H1 (cell line): ENCODE results near the gene SLC25A21. TPM values are rescaled to one million over a fixed set of nuclear protein-coding genes. Genes with fewer than 3 reads are reported as not detected.

ENCODE experiments used
- CTCF ChIA-PET: fragments of 300-600 bp; sonication (Branson Sonifier 250); formaldehyde crosslinking; loops from one replicate; lab custom pipeline; 2021; ENCODE audit not compliant: partially characterized antibody; lab: Charles Lee
- POLR2A ChIA-PET: fragments of 300-600 bp; sonication (Branson Sonifier 250); formaldehyde crosslinking; loops from one replicate; lab custom pipeline; 2021; ENCODE audit warnings: inconsistent platforms; ENCODE audit not compliant: partially characterized antibody; lab: Charles Lee
- DNase-seq, 2 experiments: peaks; one replicate each; pipeline versions ENCODE4 v3.0.0 to v3.0.0-alpha.2; 2010 to 2022; ENCODE audit warnings: low spot score in 2 of 2, low read depth in 1 of 2, mixed read lengths in 1 of 2
- FAIRE-seq: peaks from 2 replicates; lab custom pipeline; 2011; peaks lifted over from hg19 to GRCh38; lab: Jason Lieb, UNC
- H2AFZ ChIP-seq: 2 replicates; pipeline ENCODE4 v1.8.1; 2012; ENCODE audit warnings: low read length, inconsistent platforms
- H2AK5ac ChIP-seq: 2 replicates; pipeline ENCODE4 v1.6.1; 2013; ENCODE audit warnings: low read depth, low read length
- H2BK120ac ChIP-seq: replicated peaks from 2 replicates; pipeline ENCODE3; 2013; ENCODE audit warnings: low read depth, low read length, inconsistent platforms
- H2BK12ac ChIP-seq: 2 replicates; pipeline ENCODE4 v1.6.1; 2013; ENCODE audit warnings: low read depth, low read length
- H2BK15ac ChIP-seq: 2 replicates; pipeline ENCODE4 v1.6.1; 2013; ENCODE audit warnings: low read length
- H2BK20ac ChIP-seq: 2 replicates; pipeline ENCODE4 v1.6.1; 2013; ENCODE audit warnings: low read length
- H2BK5ac ChIP-seq: 2 replicates; pipeline ENCODE4 v1.6.1; 2013; ENCODE audit warnings: low read depth, low read length
- H3K14ac ChIP-seq: 2 replicates; pipeline ENCODE4 v1.6.1; 2013; ENCODE audit warnings: inconsistent platforms; ENCODE audit not compliant: insufficient read length
- H3K18ac ChIP-seq: 2 replicates; pipeline ENCODE4 v1.6.1; 2013; ENCODE audit warnings: low read length; ENCODE audit errors: extremely low read depth
- H3K23ac ChIP-seq: 2 replicates; pipeline ENCODE4 v1.6.1; 2013; ENCODE audit warnings: inconsistent platforms; ENCODE audit not compliant: insufficient read length
- H3K23me2 ChIP-seq: 2 replicates; pipeline ENCODE4 v1.6.1; 2013; ENCODE audit warnings: low read depth, low read length
- H3K27ac ChIP-seq: 2 replicates; pipeline ENCODE4 v1.6.1; 2011; ENCODE audit warnings: low read depth, low read length, inconsistent platforms
- H3K27me3 ChIP-seq, 4 experiments: replicated peaks in 1 of 4; 1 replicate in 1 of 4; 2 replicates in 3 of 4; pipeline versions ENCODE4 v1.6.1 to v1.8.1; 2011 to 2013; ENCODE audit warnings: low read length in 3 of 4, mild to moderate bottlenecking in 3 of 4, inconsistent platforms in 2 of 4, mixed read lengths in 2 of 4, moderate library complexity in 1 of 4; ENCODE audit not compliant: control insufficient read depth in 3 of 4, insufficient read depth in 3 of 4; ENCODE audit errors: extremely low read depth in 1 of 4
- H3K36me3 ChIP-seq, 4 experiments: 2 replicates each; pipeline versions ENCODE4 v1.6.1 to v1.8.1; 2011 to 2013; ENCODE audit warnings: mild to moderate bottlenecking in 4 of 4, low read length in 3 of 4, moderate library complexity in 2 of 4, control low read depth in 1 of 4, inconsistent platforms in 1 of 4; ENCODE audit not compliant: insufficient read depth in 4 of 4, control insufficient read depth in 2 of 4
- H3K4ac ChIP-seq: replicated peaks from 2 replicates; pipeline ENCODE3; 2013; ENCODE audit warnings: low read length, low read depth, mixed read lengths, inconsistent platforms; ENCODE audit not compliant: insufficient read length
- H3K4me1 ChIP-seq, 4 experiments: replicated peaks in 1 of 4; 1 replicate in 1 of 4; 2 replicates in 3 of 4; pipeline versions ENCODE4 v1.6.1 to v1.8.1; 2011 to 2013; ENCODE audit warnings: low read length in 3 of 4, inconsistent platforms in 2 of 4, mixed read lengths in 1 of 4; ENCODE audit not compliant: insufficient read depth in 4 of 4, control insufficient read depth in 3 of 4
- H3K4me2 ChIP-seq, 2 experiments: 2 replicates each; pipeline versions ENCODE4 v1.6.1 to v1.8.1; 2011 to 2013; ENCODE audit warnings: low read depth in 2 of 2, low read length in 2 of 2, control low read depth in 1 of 2, inconsistent platforms in 1 of 2, mild to moderate bottlenecking in 1 of 2; ENCODE audit not compliant: insufficient read depth in 1 of 2
- H3K4me3 ChIP-seq, 4 experiments: fragments of 200-600, 300-600 bp in 1 of 4; sonication (generic), shearing (Covaris generic), sonication (Bioruptor Twin) in 1 of 4; 2 replicates each; pipeline versions ENCODE4 v1.5.1 to v1.8.1; 2011 to 2016; ENCODE audit warnings: low read length in 4 of 4, low read depth in 3 of 4, control low read depth in 2 of 4, inconsistent platforms in 2 of 4, mild to moderate bottlenecking in 2 of 4, mixed read lengths in 1 of 4, moderate library complexity in 1 of 4; ENCODE audit not compliant: insufficient read depth in 2 of 4; ENCODE audit errors: extremely low read depth in 1 of 4
- H3K56ac ChIP-seq: replicated peaks from 2 replicates; pipeline ENCODE3; 2013; ENCODE audit warnings: low read depth, mild to moderate bottlenecking, mixed read lengths, low read length, inconsistent platforms; ENCODE audit not compliant: insufficient read length
- H3K79me1 ChIP-seq: 2 replicates; pipeline ENCODE4 v1.6.1; 2013; ENCODE audit warnings: low read depth, low read length, control low read depth
- H3K79me2 ChIP-seq, 2 experiments: 2 replicates each; pipeline versions ENCODE4 v1.6.1 to v1.8.1; 2012 to 2013; ENCODE audit warnings: low read length in 2 of 2, mild to moderate bottlenecking in 2 of 2, inconsistent platforms in 1 of 2; ENCODE audit not compliant: insufficient read depth in 2 of 2, control insufficient read depth in 1 of 2
- H3K9ac ChIP-seq, 4 experiments: replicated peaks in 1 of 4; 1 replicate in 1 of 4; 2 replicates in 3 of 4; pipeline versions ENCODE4 v1.6.1 to v1.8.1; 2011 to 2013; ENCODE audit warnings: low read depth in 3 of 4, low read length in 3 of 4, control low read depth in 2 of 4, mild to moderate bottlenecking in 2 of 4, moderate library complexity in 2 of 4, inconsistent platforms in 1 of 4; ENCODE audit errors: extremely low read depth in 1 of 4
- H3K9me3 ChIP-seq, 2 experiments: 2 replicates each; pipeline versions ENCODE4 v1.6.1 to v1.8.1; 2012 to 2013; ENCODE audit warnings: mild to moderate bottlenecking in 2 of 2, moderate library complexity in 2 of 2, control low read depth in 1 of 2, inconsistent platforms in 1 of 2, low read depth in 1 of 2, low read length in 1 of 2, mixed read lengths in 1 of 2; ENCODE audit not compliant: insufficient read depth in 2 of 2
- H4K20me1 ChIP-seq, 2 experiments: replicated peaks in 1 of 2; 2 replicates each; pipeline versions ENCODE3 to v1.8.1; 2011 to 2013; ENCODE audit warnings: inconsistent platforms in 2 of 2, low read length in 2 of 2, mild to moderate bottlenecking in 1 of 2; ENCODE audit not compliant: insufficient read depth in 2 of 2, control insufficient read depth in 1 of 2
- H4K5ac ChIP-seq: 2 replicates; pipeline ENCODE4 v1.6.1; 2013; ENCODE audit warnings: low read length, low read depth, mixed read lengths, inconsistent platforms; ENCODE audit not compliant: insufficient read length
- H4K8ac ChIP-seq: 2 replicates; pipeline ENCODE4 v1.8.0; 2013; ENCODE audit warnings: mild to moderate bottlenecking, moderate library complexity, low read length, inconsistent platforms; ENCODE audit not compliant: insufficient read depth; ENCODE audit errors: extremely low read depth
- H4K91ac ChIP-seq: replicated peaks from 2 replicates; pipeline ENCODE3; 2013; ENCODE audit warnings: low read length, mixed read lengths, inconsistent platforms; ENCODE audit not compliant: insufficient read length
- RAD21 ChIP-seq, 2 experiments: IDR thresholded peaks in 1 of 2; conservative IDR thresholded peaks in 1 of 2; 2 replicates each; pipeline ENCODE4 v1.6.1; 2011; ENCODE audit warnings: low read depth in 2 of 2, low read length in 2 of 2, improper control_type of control experiment in 1 of 2, inconsistent platforms in 1 of 2, mild to moderate bottlenecking in 1 of 2, moderate library complexity in 1 of 2
- whole genome bisulfite sequencing, 2 experiments: shearing (Covaris generic) in 1 of 2; methylation state at CpG; one replicate each; pipeline versions ENCODE4 v1.1.6 to v1.1.7; 2013 to 2015; ENCODE audit warnings: low lambda C conversion rate in 2 of 2, mixed read lengths in 2 of 2, inconsistent platforms in 1 of 2, low coverage in 1 of 2, missing lambda C conversion rate in 1 of 2; ENCODE audit not compliant: insufficient replicate concordance in 2 of 2, insufficient coverage in 1 of 2, insufficient read length in 1 of 2; ENCODE audit errors: extremely low coverage in 1 of 2, missing lambda C conversion rate in 1 of 2; 5-methylcytosine and 5-hydroxymethylcytosine counted together
- polyA plus RNA-seq, 7 experiments: library from polyadenylated mRNA; depleted of rRNA in 3 of 7; stranded (reverse) in 5 of 7; unstranded in 2 of 7; fragments of >200 nt in 5 of 7; fragments of 200-250 nt in 2 of 7; gene quantifications; 1 replicate in 5 of 7; 2 replicates in 1 of 7; 4 replicates in 1 of 7; pipeline versions ENCODE4 v1.2.1 to v1.2.3, GENCODE V29; 2011 to 2013; ENCODE audit warnings: missing spikeins in 2 of 7, mixed read lengths in 2 of 7
- total RNA-seq: library from RNA; stranded (reverse); fragmentation: NEBNext Ultra II Directional; extraction: Animal tissue kit (Norgen Biotek cat#: 25700); gene quantifications from 2 replicates; pipeline ENCODE4 v1.2.1, GENCODE V29; 2021
- TF ChIP-seq, protein P1 (sequence below): IDR thresholded peaks from 2 replicates; pipeline ENCODE4 v1.6.1; 2012; ENCODE audit warnings: inconsistent platforms
- TF ChIP-seq, protein P2 (sequence below), 3 experiments: IDR thresholded peaks; 1 replicate in 2 of 3; 2 replicates in 1 of 3; pipeline versions ENCODE4 v1.5.1 to v1.6.1; 2011; ENCODE audit warnings: low read length in 3 of 3, mild to moderate bottlenecking in 3 of 3, inconsistent platforms in 2 of 3, low read depth in 1 of 3, moderate library complexity in 1 of 3; ENCODE audit not compliant: insufficient read depth in 1 of 3; ENCODE audit errors: control extremely low read depth in 1 of 3

Gene SLC25A21
- total and polyA plus RNA-seq, 2 of the 8 experiments (the other 6 are each of a cell fraction or from before 2014, with no cell fraction given): 6.9 to 15.7 TPM

DNA sequence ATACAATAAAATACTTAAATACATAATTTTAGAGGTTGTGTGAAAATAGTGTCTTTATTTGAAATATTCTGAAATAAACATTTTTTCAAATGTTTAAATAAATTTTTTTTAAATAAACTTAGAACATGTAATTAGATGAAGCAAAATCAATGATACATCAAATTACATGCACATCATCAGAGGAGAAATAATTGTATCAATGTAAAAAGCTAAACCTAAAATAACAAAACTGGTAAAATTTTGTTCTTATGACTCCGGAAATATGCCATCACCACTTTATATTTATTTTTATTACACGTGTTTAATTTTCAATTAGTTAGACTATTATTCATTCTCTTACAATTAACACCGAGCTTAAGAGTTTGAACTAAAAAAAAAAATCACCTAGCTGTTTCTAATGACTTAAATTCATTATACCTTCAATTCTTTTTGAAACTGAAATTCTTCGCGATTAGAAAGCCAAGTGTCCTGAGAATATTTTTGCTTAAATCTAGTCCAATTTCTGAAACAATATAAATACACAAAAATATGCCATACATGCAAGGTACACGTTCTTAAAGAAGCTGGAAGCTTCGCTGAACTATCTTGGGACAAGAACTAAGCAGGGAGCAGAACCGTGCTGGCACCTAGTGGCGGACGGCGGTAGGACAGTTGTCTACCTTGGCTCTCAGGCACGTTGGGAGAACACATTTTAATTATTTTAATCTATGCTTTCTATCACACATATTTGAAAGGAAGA, 230.5 kb downstream of the SLC25A21 start:
- Histone ChIP-seq H3K4me2 (no peak overlapping the region), H3K9me3 (no peaks in the 10 kb centered on the region), H4K5ac (no peak overlapping the region), H3K56ac (no peak overlapping the region), H3K9ac (no peak overlapping the region), H3K23me2 (no peaks in the 10 kb centered on the region), H3K79me2 (no peaks in the 10 kb centered on the region), H2BK20ac (no peak overlapping the region), H3K79me1 (no peaks in the 10 kb centered on the region), H3K23ac (no peak overlapping the region), H3K18ac (no peak overlapping the region), H2AFZ (no peak overlapping the region), H2BK15ac (no peak overlapping the region), H3K14ac (no peak overlapping the region), H3K4me3 (no peak overlapping the region), H3K36me3 (no peaks in the 10 kb centered on the region), H3K4me1 (no peaks in the 10 kb centered on the region), H2BK5ac (no peak overlapping the region), H3K4ac (no peak overlapping the region), H4K8ac (no peak overlapping the region), H2AK5ac (no peak overlapping the region), H4K91ac (no peak overlapping the region), H2BK120ac (no peak overlapping the region), H2BK12ac (no peak overlapping the region), H4K20me1 (no peaks in the 10 kb centered on the region), H3K27ac (no peak overlapping the region), H3K27me3 (no peaks in the 10 kb centered on the region)
- ChIA-PET POLR2A (no interaction called here), CTCF (interaction anchor here (0.7 to 12.5 kb wide), 60 partner anchors 9 to 440 kb away, joined by 3 to 90 read pairs (median 4); partner anchors contain the start of gene PAX9)
- DNase-seq (peak; percentile 27 to 92), FAIRE-seq (peak; percentile 82)
- WGBS, 2 experiments: 16% methylated on average over 12 of the region's 12 CpGs; no CpG with 5 or more reads in 1 of the 2 experiments
- TF ChIP-seq, protein P1, sequence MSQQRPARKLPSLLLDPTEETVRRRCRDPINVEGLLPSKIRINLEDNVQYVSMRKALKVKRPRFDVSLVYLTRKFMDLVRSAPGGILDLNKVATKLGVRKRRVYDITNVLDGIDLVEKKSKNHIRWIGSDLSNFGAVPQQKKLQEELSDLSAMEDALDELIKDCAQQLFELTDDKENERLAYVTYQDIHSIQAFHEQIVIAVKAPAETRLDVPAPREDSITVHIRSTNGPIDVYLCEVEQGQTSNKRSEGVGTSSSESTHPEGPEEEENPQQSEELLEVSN: no peak
- TF ChIP-seq RAD21 (IDR thresholded peaks at IDR 0.05 in 1 of 2, conservative IDR thresholded peaks at IDR 0.05 in 1 of 2; ENCODE audit: low read depth in 2 of 2, low read length in 2 of 2): peak; percentile 96 to 98
- TF ChIP-seq, protein P2, sequence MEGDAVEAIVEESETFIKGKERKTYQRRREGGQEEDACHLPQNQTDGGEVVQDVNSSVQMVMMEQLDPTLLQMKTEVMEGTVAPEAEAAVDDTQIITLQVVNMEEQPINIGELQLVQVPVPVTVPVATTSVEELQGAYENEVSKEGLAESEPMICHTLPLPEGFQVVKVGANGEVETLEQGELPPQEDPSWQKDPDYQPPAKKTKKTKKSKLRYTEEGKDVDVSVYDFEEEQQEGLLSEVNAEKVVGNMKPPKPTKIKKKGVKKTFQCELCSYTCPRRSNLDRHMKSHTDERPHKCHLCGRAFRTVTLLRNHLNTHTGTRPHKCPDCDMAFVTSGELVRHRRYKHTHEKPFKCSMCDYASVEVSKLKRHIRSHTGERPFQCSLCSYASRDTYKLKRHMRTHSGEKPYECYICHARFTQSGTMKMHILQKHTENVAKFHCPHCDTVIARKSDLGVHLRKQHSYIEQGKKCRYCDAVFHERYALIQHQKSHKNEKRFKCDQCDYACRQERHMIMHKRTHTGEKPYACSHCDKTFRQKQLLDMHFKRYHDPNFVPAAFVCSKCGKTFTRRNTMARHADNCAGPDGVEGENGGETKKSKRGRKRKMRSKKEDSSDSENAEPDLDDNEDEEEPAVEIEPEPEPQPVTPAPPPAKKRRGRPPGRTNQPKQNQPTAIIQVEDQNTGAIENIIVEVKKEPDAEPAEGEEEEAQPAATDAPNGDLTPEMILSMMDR (IDR thresholded peaks at IDR 0.05; ENCODE audit: control extremely low read depth in 1 of 3, insufficient read depth in 1 of 3, low read depth in 1 of 3, low read length in 3 of 3): peak; percentile 86 to 93 (median 91)
